C4-2B (cell line): ENCODE results near the gene CLMP.
"Not testable (repeated sequence)": the region's sequence is repeated elsewhere in the genome, so short reads cannot be mapped to it uniquely, and the experiment has no call there.

Experiments
- H3K27ac ChIP-seq: fragments of 450-650 bp; 2 replicates; pipeline ENCODE4 v1.5.1; 2017
- CTCF ChIP-seq: fragments of 450-650 bp; conservative IDR thresholded peaks from 2 replicates; pipeline ENCODE4 v1.5.1; 2017; ENCODE audit warnings: mild to moderate bottlenecking
- ZFX ChIP-seq: fragments of 450-650 bp; IDR thresholded peaks from 2 replicates; pipeline ENCODE4 v1.6.1; 2017

The CLMP gene

GRCh38 chr11:123143476-123143875 is 51.6 kb downstream of the CLMP start:
- TF ChIP-seq CTCF (no peak), ZFX (no peak)
- no peak overlapping the region for H3K27ac ChIP-seq

GRCh38 chr11:123139206-123139605 is 55.8 kb downstream of the CLMP start:
- H3K27ac ChIP-seq, result no peak overlapping the region
- TF ChIP-seq CTCF (no peak), ZFX (no peak)

- TF ChIP-seq CTCF, result no peak
- no peak for TF ChIP-seq ZFX
- no peak overlapping the region for H3K27ac ChIP-seq
These were observed 57.4 kb downstream of the CLMP start for GRCh38 chr11:123137431-123138224.

- H3K27ac ChIP-seq, result no peak overlapping the region
- TF ChIP-seq ZFX (no peak), CTCF (no peak)
These were observed 59.1 kb downstream of the CLMP start for GRCh38 chr11:123135863-123136446.

- H3K27ac ChIP-seq, result no peak overlapping the region
- TF ChIP-seq ZFX (no peak), CTCF (no peak)
These were observed 62.2 kb downstream of the CLMP start for GRCh38 chr11:123132881-123133280.

- not testable (repeated sequence) for H3K27ac ChIP-seq
These were observed 62.8 kb downstream of the CLMP start for GRCh38 chr11:123132034-123132766.

GRCh38 chr11:123129920-123130319 is 65.1 kb downstream of the CLMP start:
- no peak overlapping the region for H3K27ac ChIP-seq
- TF ChIP-seq ZFX, result no peak
- TF ChIP-seq CTCF, result no peak
